HepG2 (cell line): ENCODE measurements around the gene HDLBP. TPM values are rescaled to one million over a fixed set of nuclear protein-coding genes. Genes with fewer than 3 reads are reported as not detected.

Experiments
- BHLHE40 ChIP-seq: IDR thresholded peaks from 2 replicates; pipeline ENCODE4 v1.6.1; 2011; ENCODE audit warnings: low read length, improper control_type of control experiment
- EZH2 ChIP-seq: conservative IDR thresholded peaks from 2 replicates; pipeline ENCODE4 v1.6.1; 2012; ENCODE audit warnings: mild to moderate bottlenecking, low read depth, low read length, moderate library complexity
- GTF3A ChIP-seq: sonication (generic); formaldehyde crosslinking; conservative IDR thresholded peaks from 2 replicates; pipeline ENCODE4 v1.4.0; 2020; ENCODE audit warnings: mild to moderate bottlenecking, missing genetic modification reagents
- MEF2D ChIP-seq: sonication (generic); formaldehyde crosslinking; IDR thresholded peaks from 2 replicates; pipeline ENCODE4 v1.5.1; 2020; ENCODE audit warnings: mild to moderate bottlenecking, missing genetic modification reagents
- MIER2 ChIP-seq: IDR thresholded peaks from 2 replicates; pipeline ENCODE4 v1.6.1; 2016; ENCODE audit warnings: missing biosample characterization, missing genetic modification reagents
- MTA1 ChIP-seq: sonication (generic); formaldehyde crosslinking; IDR thresholded peaks from 2 replicates; pipeline ENCODE4 v1.4.0; 2020; ENCODE audit warnings: missing genetic modification reagents, mild to moderate bottlenecking, borderline replicate concordance
- MXI1 ChIP-seq: IDR thresholded peaks from 3 replicates; pipeline ENCODE4 v1.6.1; 2012; ENCODE audit warnings: low read depth, low read length, inconsistent platforms, borderline replicate concordance
- PATZ1 ChIP-seq: sonication (generic); formaldehyde crosslinking; IDR thresholded peaks from 2 replicates; pipeline ENCODE4 v1.4.0; 2020; ENCODE audit warnings: missing genetic modification reagents
- PAXIP1 ChIP-seq: sonication (generic); formaldehyde crosslinking; conservative IDR thresholded peaks from 2 replicates; pipeline ENCODE4 v1.4.0; 2020; ENCODE audit warnings: mild to moderate bottlenecking, missing genetic modification reagents, moderate library complexity
- SATB2 ChIP-seq: sonication (generic); formaldehyde crosslinking; IDR thresholded peaks from 2 replicates; pipeline ENCODE4 v1.5.0; 2020; ENCODE audit warnings: missing genetic modification reagents
- ZMAT3 ChIP-seq: sonication (generic); formaldehyde crosslinking; conservative IDR thresholded peaks from 2 replicates; pipeline ENCODE4 v1.7.0; 2021; ENCODE audit warnings: missing genetic modification reagents
- ZNF12 ChIP-seq: sonication (generic); formaldehyde crosslinking; IDR thresholded peaks from 2 replicates; pipeline ENCODE4 v1.5.0; 2020; ENCODE audit warnings: missing genetic modification reagents
- ZNF17 ChIP-seq: sonication (generic); formaldehyde crosslinking; IDR thresholded peaks from 2 replicates; pipeline ENCODE4 v1.5.0; 2020; ENCODE audit warnings: mild to moderate bottlenecking, missing genetic modification reagents
- ZNF253 ChIP-seq: sonication (generic); formaldehyde crosslinking; IDR thresholded peaks from 2 replicates; pipeline ENCODE4 v1.8.0; 2022; ENCODE audit warnings: mild to moderate bottlenecking, missing genetic modification reagents, borderline replicate concordance
- ZNF318 ChIP-seq: sonication (generic); formaldehyde crosslinking; IDR thresholded peaks from 2 replicates; pipeline ENCODE4 v1.4.0; 2020; ENCODE audit warnings: mild to moderate bottlenecking, missing genetic modification reagents
- ZNF335 ChIP-seq: sonication (generic); formaldehyde crosslinking; IDR thresholded peaks from 2 replicates; pipeline ENCODE4 v1.4.0; 2020; ENCODE audit warnings: missing genetic modification reagents
- ZNF567 ChIP-seq: sonication (generic); formaldehyde crosslinking; IDR thresholded peaks from 2 replicates; pipeline ENCODE4 v1.8.1; 2023; ENCODE audit warnings: mild to moderate bottlenecking, missing genetic modification reagents, borderline replicate concordance
- polyA plus RNA-seq, 8 experiments: library from polyadenylated mRNA; depleted of rRNA in 3 of 8; stranded (reverse) in 7 of 8; unstranded in 1 of 8; fragments of >200 nt; fragmentation: Illumina TruSeq in 4 of 8; extraction: Trizol in 4 of 8; gene quantifications; 2 replicates each; pipeline versions ENCODE4 v1.2.1 to v1.2.3, GENCODE V29; 2011 to 2016; ENCODE audit warnings: low read depth in 4 of 8, missing spikeins in 1 of 8, mixed read lengths in 1 of 8; ENCODE audit not compliant: insufficient read depth in 1 of 8
- total RNA-seq, 5 experiments: library from RNA; depleted of rRNA; stranded (reverse); fragments of >200 nt; fragmentation: Illumina TruSeq; extraction: Trizol; gene quantifications; 2 replicates each; pipeline ENCODE4 v1.2.3, GENCODE V29; 2016; ENCODE audit warnings: low read depth in 1 of 5

HDLBP gene
- total and polyA plus RNA-seq, 2 of the 13 experiments (the other 11 are each of a cell fraction or from before 2014, with no cell fraction given), result 464 to 707 TPM

GRCh38 chr2:241271706-241272302 lies 43.7 kb downstream of the HDLBP start (continued):
- no peak for TF ChIP-seq PAXIP1 (CRISPR knock-in tag)
- peak; percentile 47 for TF ChIP-seq PATZ1 (CRISPR knock-in tag)
- TF ChIP-seq MXI1, result peak; percentile 89; the same call in 1 of the 3 replicates
- TF ChIP-seq MTA1, result no peak
- no peak for TF ChIP-seq ZMAT3
- TF ChIP-seq EZH2, result no peak
- TF ChIP-seq ZNF253, result no peak
- no peak for TF ChIP-seq SATB2 (CRISPR knock-in tag)
- no peak for TF ChIP-seq ZNF17 (CRISPR knock-in tag)
- no peak for TF ChIP-seq ZNF335
- TF ChIP-seq ZNF12 (CRISPR knock-in tag), result no peak
- TF ChIP-seq BHLHE40, result 0 out of 2 replicates have a peak, but pooled peaks have one; percentile 5
- TF ChIP-seq MEF2D (CRISPR knock-in tag), result 0 out of 2 replicates have a peak, but pooled peaks have one; percentile 16
- TF ChIP-seq ZNF318 (CRISPR knock-in tag), result no peak
- TF ChIP-seq GTF3A, result no peak
- TF ChIP-seq MIER2 (CRISPR knock-in tag), result no peak
- no peak for TF ChIP-seq ZNF567 (CRISPR knock-in tag)
